GM19324 (cell line): Measurements from ENCODE around the gene HES7.
"Not testable (repeated sequence)": the region's sequence is repeated elsewhere in the genome, so short reads cannot be mapped to it uniquely, and the experiment has no call there.

Experiments used
- ATAC-seq: cut with Tn5 transposase; IDR thresholded peaks from one replicate; pipeline ENCODE4 v1.9.1; 2021; ENCODE audit warnings: mild to moderate bottlenecking, moderate library complexity; ENCODE audit not compliant: unreplicated experiment, low FRiP score

Gene HES7

GRCh38 chr17:8124350-8125153 lies 646 bp upstream of the HES7 start:
- no peak for ATAC-seq

- ATAC-seq: no peak
These were observed 797 bp downstream of the HES7 start for GRCh38 chr17:8122924-8123694.

GRCh38 chr17:8122422-8122923 lies 1.4 kb downstream of the HES7 start:
- ATAC-seq: no peak

GRCh38 chr17:8121681-8122421 lies 2.1 kb downstream of the HES7 start:
- ATAC-seq: no peak

GRCh38 chr17:8121407-8121680 lies 2.6 kb downstream of the HES7 start:
- ATAC-seq: no peak

GRCh38 chr17:8120520-8121406 lies 3.1 kb downstream of the HES7 start:
- no peak for ATAC-seq

GRCh38 chr17:8119581-8120519 lies 4.1 kb downstream of the HES7 start:
- ATAC-seq: peak; percentile 37

GRCh38 chr17:8118769-8119580 lies 4.9 kb downstream of the HES7 start:
- ATAC-seq: peak; percentile 38

GRCh38 chr17:8117980-8118768 lies 5.7 kb downstream of the HES7 start, which contains the start of gene ALOXE3:
Gene ALOXE3 (minus strand): TSS chr17:8118514. CDS start chr17:8117990, 524 bp downstream.
- no peak for ATAC-seq

- ATAC-seq: no peak
These were observed 6.4 kb downstream of the HES7 start for GRCh38 chr17:8117367-8117979.

- no peak for ATAC-seq
These were observed 7.1 kb downstream of the HES7 start for GRCh38 chr17:8116776-8117175.

GRCh38 chr17:8110907-8111306 lies 13.0 kb downstream of the HES7 start:
- ATAC-seq: no peak

GRCh38 chr17:8110456-8110804 lies 13.5 kb downstream of the HES7 start:
- ATAC-seq: no peak

GRCh38 chr17:8109661-8110455 lies 14.0 kb downstream of the HES7 start:
- no peak for ATAC-seq

GRCh38 chr17:8108972-8109660 lies 14.8 kb downstream of the HES7 start:
- no peak for ATAC-seq

- not testable (repeated sequence) for ATAC-seq
These were observed 16.9 kb downstream of the HES7 start for GRCh38 chr17:8106980-8107379.
